NCI-H1105 (cell line): ENCODE measurements around the gene CMC1.
"Not testable (repeated sequence)": the region's sequence is repeated elsewhere in the genome, so short reads cannot be mapped to it uniquely, and the experiment has no call there.

Experiments used
- DNase-seq: peaks from one replicate; lab custom pipeline; 2025; lab: John Stamatoyannopoulos, UW

Gene CMC1, protein sequence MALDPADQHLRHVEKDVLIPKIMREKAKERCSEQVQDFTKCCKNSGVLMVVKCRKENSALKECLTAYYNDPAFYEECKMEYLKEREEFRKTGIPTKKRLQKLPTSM

GRCh38 chr3:28241221-28242160 lies at the start of gene CMC1:
Gene CMC1 (plus strand): TSS chr3:28241619. CDS start chr3:28241794, 175 bp downstream.
- peak; percentile 90 for DNase-seq

DNA sequence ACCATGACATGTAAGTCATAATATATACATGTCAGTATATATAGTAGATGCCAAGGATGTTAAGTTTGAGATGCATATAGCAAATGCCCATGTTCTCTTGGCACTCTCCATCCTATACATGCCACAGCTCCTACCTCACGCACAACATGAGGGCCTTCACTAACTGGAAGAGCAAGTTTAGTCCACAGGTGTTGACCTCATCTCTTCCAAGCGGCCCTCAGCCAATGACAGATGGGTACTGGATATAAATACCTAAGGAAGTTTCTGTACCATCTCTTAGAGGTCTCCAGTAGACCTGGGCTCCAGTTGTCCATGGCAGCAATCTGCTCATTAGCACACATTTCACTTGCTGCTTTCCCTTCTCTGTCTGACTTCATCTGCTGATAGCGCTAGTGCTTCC lies 43.3 kb upstream of the CMC1 start:
- no peak for DNase-seq

DNA sequence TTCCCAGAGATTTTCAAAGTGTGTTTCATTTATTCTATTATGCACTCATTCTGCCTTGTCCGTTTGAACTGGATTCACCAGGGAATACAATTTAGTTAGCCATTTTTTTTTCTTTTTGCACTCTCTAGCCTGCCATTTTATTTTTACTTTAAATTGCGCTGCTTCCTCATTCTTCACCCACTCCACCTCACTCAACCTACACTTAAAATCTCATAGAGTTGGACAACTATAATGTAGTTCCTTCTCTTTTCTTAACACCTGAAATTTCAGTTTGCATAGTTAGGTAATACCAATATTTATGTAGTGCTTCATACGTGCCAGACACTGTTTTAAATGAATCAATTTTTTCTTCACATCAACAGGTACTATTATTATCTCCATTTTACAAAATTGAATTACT lies 42.4 kb upstream of the CMC1 start:
- no peak for DNase-seq

DNA sequence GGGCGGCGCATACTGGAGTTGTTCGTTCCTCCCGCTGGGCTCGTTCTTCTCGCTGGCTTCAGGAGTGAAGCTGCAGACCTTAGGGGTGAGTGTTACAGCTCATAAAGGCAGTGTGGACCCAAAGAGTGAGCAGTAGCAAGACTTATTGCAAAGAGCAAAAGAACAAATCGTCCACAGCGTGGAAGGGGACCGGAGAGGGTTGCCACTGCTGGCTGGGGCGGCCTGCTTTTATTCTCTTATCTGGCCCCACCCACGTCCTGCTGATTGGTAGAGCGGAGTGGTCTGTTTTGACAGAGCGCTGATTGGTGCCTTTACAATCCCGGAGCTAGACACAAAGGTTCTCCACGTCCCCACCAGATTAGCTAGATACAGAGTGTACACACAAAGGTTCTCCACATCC lies 41.8 kb upstream of the CMC1 start:
- DNase-seq: not testable (repeated sequence)

DNA sequence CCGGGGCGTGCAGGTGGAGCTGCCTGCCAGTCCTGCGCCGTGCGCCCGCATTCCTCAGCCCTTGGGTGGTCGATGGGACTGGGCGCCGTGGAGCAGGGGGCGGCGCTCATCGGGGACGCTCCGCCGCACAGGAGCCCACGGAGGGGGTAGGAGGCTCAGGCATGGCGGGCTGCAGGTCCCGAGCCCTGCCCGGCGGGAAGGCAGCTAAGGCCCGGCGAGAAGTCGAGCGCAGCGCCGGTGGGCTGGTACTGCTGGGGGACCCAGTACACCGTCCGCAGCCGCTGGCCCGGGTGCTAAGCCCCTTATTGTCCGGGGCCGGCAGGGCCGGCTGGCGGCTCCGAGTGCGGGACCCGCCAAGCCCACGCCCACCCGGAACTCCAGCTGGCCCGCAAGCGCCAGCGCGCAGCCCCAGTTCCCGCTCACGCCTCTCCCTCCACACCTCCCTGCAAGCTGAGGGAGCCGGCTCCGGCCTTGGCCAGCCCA lies 41.0 kb upstream of the CMC1 start:
- not testable (repeated sequence) for DNase-seq

GRCh38 chr3:28206479-28206878 lies 34.9 kb upstream of the CMC1 start:
- DNase-seq: no peak

- no peak for DNase-seq
These were observed 34.3 kb upstream of the CMC1 start for GRCh38 chr3:28207000-28207733.

GRCh38 chr3:28210968-28211713 lies 30.3 kb upstream of the CMC1 start:
- DNase-seq: no peak

GRCh38 chr3:28212681-28213080 lies 28.7 kb upstream of the CMC1 start:
- DNase-seq: no peak

- no peak for DNase-seq
These were observed 26.0 kb upstream of the CMC1 start for GRCh38 chr3:28215407-28215806.

GRCh38 chr3:28218071-28218916 lies 23.1 kb upstream of the CMC1 start:
- no peak for DNase-seq

GRCh38 chr3:28218917-28219198 lies 22.6 kb upstream of the CMC1 start:
- DNase-seq: no peak

DNA sequence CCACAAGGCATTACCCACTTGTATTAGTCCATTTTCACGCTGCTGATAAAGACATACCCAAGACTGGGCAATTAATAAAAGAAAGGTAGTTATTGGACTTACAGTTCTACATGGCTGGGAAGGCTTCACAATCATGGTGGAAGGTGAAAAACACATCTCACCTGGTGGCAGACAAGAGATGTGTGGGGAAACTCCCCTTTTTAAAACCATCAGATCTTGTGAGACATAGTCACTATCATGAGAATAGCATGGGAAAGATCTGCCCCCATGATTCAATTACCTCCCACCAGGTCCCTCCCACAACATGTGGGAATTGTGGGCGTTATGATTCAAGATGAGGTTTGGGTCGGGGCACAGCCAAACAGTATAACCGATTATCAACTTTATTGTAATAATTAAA lies 17.0 kb upstream of the CMC1 start:
- no peak for DNase-seq

DNA sequence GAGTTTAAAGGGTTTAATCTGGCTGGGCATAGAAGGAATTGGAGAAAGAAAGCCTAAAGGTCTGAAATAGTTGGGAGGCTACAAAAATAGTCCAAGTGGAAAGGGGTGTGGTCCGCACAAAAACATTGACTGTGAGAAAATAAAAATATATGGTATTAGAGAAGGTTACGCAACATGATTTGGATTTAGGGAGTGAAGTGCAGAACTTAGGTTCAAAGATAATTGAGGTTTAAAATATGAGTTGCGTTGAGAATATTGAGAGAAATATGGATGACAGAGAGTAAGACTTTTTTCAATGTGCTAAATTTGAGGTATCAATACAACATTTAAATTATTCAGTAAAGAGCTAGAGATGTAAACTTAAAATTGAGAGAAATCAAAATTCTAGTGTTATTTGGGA lies 15.4 kb upstream of the CMC1 start:
- no peak for DNase-seq

DNA sequence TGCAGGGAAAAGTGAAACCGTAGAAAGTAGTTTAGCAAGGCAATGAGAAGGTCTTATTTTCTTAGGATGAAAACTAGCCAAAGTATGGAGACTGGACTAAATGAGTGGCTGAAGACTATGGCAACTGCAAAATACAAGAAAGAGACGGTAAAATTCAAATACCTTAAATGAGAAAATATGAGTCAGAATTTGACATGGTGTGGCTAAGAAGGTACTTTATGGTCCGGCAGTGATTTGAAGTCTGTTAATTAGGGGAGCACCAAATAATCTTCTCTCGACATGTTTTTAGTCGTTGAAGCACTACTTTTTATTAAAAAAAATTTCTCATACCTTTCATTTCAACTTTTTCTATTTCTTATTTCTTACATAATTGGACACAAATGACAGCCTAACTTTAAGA lies 12.8 kb upstream of the CMC1 start:
- DNase-seq: no peak

DNA sequence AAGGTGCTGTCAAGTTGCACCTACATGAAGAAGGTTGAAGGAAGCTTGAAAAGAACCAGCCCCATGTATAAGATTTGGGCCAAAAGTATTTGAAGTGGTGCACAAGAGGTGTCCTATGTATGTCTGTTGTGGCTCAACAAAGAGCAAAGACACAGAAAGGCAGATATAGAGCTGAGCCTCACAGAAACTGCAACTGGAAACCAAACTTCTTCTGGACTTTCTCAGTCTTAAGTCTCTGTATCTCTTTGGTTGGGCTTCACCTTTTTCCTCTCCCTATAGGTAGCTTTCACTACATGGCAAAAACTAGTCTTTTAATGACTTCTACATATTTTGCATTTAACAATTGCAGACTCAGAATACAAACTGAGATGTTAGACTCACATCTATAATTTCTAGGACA lies 8.8 kb upstream of the CMC1 start:
- DNase-seq: no peak

DNA sequence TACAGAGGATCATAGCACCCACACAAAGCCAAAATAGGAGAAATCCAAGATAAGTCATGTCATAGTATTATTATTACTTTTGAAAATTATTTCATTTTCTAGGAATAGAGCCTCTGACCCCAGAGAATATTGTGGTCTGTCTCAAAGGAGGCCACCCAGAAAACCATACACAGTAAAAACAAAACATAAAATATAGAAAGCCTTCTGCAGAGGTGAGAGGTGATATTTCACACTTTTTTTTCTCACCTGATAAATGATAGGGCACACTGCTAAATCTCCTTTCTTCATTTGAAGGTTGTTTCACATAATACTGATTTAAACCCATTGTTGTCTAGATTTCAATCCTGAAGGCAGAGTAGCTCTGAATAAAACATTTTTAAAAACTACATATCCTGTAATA lies 7.0 kb upstream of the CMC1 start:
- DNase-seq: no peak

DNA sequence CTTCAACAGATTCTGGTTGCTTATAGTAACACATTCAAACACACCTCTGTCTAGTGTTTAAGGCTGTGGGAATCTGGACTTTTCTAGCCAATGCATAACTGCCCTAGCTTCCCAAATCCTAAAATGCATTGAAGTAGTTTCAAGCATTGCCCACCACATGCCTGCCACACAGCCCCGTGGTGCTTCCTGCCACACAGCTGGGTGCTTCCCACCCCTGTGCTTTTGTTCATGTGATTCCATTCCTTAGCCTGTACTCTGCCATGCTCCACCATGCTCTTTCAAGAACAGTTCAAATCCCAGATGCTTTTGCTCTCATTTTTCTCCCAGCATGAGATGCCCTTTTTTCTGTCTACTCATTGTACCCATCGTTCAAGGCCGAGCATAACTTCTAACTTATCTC lies 2.3 kb upstream of the CMC1 start:
- no peak for DNase-seq

- no peak for DNase-seq
These were observed 978 bp upstream of the CMC1 start for GRCh38 chr3:28240441-28240840.

- no peak for DNase-seq
These were observed 1.1 kb downstream of the CMC1 start for GRCh38 chr3:28242519-28242918.

DNA sequence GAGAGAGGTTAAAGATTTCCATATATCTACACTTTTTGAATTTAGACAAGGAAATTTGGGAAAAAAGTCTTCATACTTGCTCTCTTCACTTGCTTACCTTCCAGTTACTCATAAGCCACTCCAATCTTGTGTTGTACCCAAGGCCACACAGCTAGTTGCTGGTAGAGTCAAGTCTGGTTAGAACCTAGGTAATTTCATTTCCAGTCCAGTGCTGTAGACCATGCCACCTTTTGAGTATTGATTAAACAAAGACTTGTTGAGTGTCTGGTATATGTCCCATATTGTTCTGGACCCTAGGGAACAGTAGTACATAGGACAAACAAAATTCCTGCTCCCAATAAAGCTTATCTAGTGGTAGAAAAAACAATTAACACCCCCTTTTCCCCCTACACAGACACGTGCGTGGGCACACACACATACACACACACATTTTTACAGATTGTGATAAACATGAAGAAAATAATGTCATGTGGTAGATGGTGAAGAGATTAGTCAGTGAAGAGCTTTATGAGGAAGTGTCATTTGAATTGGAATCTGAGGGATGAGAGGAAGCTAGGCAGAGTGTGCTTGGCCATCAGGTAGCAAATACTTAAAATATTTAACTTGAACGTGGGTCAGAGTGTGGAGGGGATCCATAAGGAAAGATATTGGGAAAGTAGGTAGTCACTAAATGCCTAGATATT lies 2.1 kb downstream of the CMC1 start:
- no peak for DNase-seq
